ENCODE results near the gene DYRK1A.

DYRK1A gene

DNA sequence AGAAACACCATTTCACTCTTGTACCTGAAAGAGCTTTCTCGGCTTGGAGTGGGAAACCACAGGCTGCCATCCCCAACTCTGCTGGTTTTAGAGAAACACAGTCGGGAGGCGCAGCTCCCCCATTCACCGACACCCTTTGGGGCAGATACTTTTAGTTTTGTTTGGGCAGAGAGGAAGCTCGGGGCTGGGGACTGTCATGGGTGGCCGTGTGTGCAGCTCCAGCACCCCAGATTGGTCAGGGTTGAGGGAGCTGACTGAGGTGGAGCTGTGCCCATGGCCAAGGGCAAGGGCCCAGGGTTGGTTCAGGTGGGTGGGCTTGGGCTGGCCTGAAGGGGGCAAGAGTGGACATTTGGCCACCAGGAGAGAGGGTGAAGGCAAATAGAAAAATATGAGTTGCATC, 163.1 kb downstream of the DYRK1A start:
- in situ Hi-C loops (cut with HindIII; ENCODE audit: low pct_ligation_motif_present, low sequenced_read_pairs): no loop called here
- H3K36me3 ChIP-seq (replicated peaks): no peaks in the 10 kb centered on the region
- no peak overlapping the region for H3K27ac ChIP-seq
- no peaks in the 10 kb centered on the region for H3K27me3 ChIP-seq (replicated peaks)
- no peak for DNase-seq
- no peak overlapping the region for H3K4me3 ChIP-seq (ENCODE audit: low read depth, low read length)
- no peak for TF ChIP-seq CTCF (IDR thresholded peaks at IDR 0.05; ENCODE audit: low read depth, low read length, missing control alignments)

- H3K27ac ChIP-seq: no peak overlapping the region
- no peak for TF ChIP-seq CTCF (IDR thresholded peaks at IDR 0.05; ENCODE audit: low read depth, low read length, missing control alignments)
- DNase-seq: no peak
- no peaks in the 10 kb centered on the region for H3K27me3 ChIP-seq (replicated peaks)
- no peaks in the 10 kb centered on the region for H3K36me3 ChIP-seq (replicated peaks)
- no peak overlapping the region for H3K4me3 ChIP-seq (ENCODE audit: low read depth, low read length)
- in situ Hi-C loops (cut with HindIII; ENCODE audit: low pct_ligation_motif_present, low sequenced_read_pairs): no loop called here
These were observed 164.4 kb downstream of the DYRK1A start for GRCh38 chr21:37530901-37531351.

DNA sequence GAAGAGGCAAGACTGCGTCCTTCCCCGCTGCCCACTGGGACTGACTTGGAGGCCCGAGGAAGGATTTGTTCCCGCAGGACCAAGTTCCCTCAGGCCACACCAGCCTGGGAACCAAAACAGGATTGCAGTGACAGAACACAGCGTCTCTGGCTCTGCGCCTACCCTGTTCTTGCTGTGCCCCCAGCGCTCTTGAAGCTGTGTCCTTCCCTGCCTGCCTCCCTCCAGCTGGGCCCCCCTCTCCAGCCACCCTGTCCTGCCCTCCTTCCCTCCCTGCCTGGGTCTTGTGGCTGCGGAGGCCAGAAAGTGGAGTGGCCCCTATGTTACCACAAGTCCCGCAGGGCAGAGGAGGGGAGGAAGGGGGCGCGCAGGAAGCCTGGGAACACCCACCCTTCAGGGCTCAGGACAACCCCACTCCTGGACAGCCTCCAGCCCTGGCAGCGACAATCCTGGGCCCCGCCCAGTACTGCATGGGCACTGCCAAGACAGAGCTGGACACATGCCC, 164.9 kb downstream of the DYRK1A start:
- no peaks in the 10 kb centered on the region for H3K36me3 ChIP-seq (replicated peaks)
- no peaks in the 10 kb centered on the region for H3K27me3 ChIP-seq (replicated peaks)
- in situ Hi-C loops (cut with HindIII; ENCODE audit: low pct_ligation_motif_present, low sequenced_read_pairs): no loop called here
- no peak overlapping the region for H3K27ac ChIP-seq
- no peak for TF ChIP-seq CTCF (IDR thresholded peaks at IDR 0.05; ENCODE audit: low read depth, low read length, missing control alignments)
- no peak overlapping the region for H3K4me3 ChIP-seq (ENCODE audit: low read depth, low read length)
- DNase-seq: no peak

- Histone ChIP-seq H3K27ac (no peak overlapping the region), H3K4me3 (ENCODE audit: low read depth, low read length) (no peak overlapping the region), H3K27me3 (replicated peaks) (no peaks in the 10 kb centered on the region), H3K36me3 (replicated peaks) (no peaks in the 10 kb centered on the region)
- TF ChIP-seq CTCF (IDR thresholded peaks at IDR 0.05; ENCODE audit: low read depth, low read length, missing control alignments): peak; percentile 32
- DNase-seq: peak; percentile 48
- in situ Hi-C loops (cut with HindIII; ENCODE audit: low pct_ligation_motif_present, low sequenced_read_pairs): no loop called here
These were observed 166.6 kb downstream of the DYRK1A start for GRCh38 chr21:37532868-37533780.

DNA sequence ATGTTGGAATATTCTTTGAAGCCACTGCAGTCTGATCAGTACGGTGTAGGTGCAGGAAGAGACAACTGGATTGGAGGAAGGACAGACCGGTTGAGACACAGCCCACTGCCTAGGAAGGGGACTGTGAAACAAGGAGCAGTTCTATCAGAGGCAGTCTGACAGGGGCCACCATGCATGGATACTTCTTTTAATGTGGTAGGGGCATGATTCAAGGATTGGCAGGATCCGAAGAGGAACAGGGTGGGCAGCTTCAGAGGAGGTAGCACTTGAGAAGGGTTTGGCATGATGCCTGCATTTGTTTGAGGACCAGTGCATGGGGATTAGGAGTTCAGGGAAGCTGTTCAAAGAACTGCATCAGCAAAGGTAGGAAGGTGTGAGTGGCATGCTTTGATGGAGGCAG, 167.9 kb downstream of the DYRK1A start:
- no peak for TF ChIP-seq CTCF (IDR thresholded peaks at IDR 0.05; ENCODE audit: low read depth, low read length, missing control alignments)
- DNase-seq: no peak
- in situ Hi-C loops (cut with HindIII; ENCODE audit: low pct_ligation_motif_present, low sequenced_read_pairs): no loop called here

More for the DNA sequence above, 167.9 kb downstream of the DYRK1A start:
- Histone ChIP-seq H3K36me3 (replicated peaks) (no peaks in the 10 kb centered on the region), H3K4me3 (ENCODE audit: low read depth, low read length) (no peak overlapping the region), H3K27me3 (replicated peaks) (no peaks in the 10 kb centered on the region), H3K27ac (no peak overlapping the region)

All from brain microvascular endothelial cell (primary cell).